Pulmonary artery endothelial cell (primary cell): ENCODE measurements around the gene RAB3D. TPM values are rescaled to one million over a fixed set of nuclear protein-coding genes. Genes with fewer than 3 reads are reported as not detected.
A peak's percentile ranks its signal among the peaks of the same experiment; 100 is the strongest.
"Not testable (repeated sequence)": the region's sequence is repeated elsewhere in the genome, so short reads cannot be mapped to it uniquely, and the experiment has no call there.

Source experiments
- DNase-seq: peaks from one replicate; pipeline ENCODE4 v3.0.0-alpha.2; 2011; ENCODE audit warnings: low read depth, low spot score
- total RNA-seq: library from RNA; depleted of rRNA; stranded (reverse); fragments of >200 nt; gene quantifications from 2 replicates; pipeline ENCODE4 v1.2.3, GENCODE V29; 2014

Gene RAB3D, protein sequence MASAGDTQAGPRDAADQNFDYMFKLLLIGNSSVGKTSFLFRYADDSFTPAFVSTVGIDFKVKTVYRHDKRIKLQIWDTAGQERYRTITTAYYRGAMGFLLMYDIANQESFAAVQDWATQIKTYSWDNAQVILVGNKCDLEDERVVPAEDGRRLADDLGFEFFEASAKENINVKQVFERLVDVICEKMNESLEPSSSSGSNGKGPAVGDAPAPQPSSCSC
- total RNA-seq: 47.1 and 60.7 TPM in 2 replicates

DNA sequence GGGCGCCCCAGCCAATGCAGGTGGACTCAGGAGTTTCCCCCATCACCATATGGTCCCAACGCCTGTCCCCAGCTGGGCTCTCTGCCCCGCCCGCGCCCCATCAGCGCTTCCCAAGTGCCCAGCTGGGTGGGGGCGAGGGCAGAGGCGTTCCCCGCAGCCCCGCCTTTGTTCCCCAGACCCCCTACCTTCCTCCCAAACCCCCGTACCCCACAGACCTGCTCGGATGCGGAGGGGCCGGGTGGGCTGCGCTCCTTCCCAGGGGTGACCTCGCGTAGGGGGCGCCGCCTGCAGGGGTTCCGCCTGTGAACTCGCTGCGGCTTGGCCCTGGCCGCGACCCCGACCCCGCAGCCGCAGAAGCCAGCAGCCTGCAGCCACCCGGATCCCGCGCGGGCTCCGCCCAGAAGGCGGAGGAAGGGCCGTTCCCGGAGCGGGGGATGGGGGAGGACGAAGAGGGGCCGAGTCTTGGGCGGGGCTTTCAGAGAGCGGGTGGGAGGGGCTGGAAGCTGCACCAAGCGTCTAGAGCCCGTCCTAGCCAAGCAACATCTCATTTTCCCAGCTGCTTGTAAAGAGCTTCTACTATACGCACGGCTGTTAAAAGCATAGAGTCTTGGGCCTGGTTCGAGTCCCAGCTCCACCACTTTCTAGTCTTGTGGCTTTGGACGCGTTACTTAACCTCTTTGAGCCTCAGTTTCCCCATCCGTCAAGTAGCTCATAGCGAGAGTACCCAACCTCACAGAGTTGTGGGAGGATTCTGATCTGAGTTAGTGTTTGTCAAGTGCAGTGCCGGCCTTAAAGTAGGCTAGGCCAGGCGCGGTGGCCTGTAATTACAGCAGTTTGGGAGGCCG is at the start of gene RAB3D:
RAB3D (minus strand) TSS at position 404 of the 845 bp plus-strand sequence. CDS start 2,258 bp downstream, outside the sequence.
- DNase-seq: peak; percentile 57

- DNase-seq: no peak
Measured at GRCh38 chr19:11387162-11388034, 47.9 kb upstream of the RAB3D start.

GRCh38 chr19:11384778-11385129 is 45.3 kb upstream of the RAB3D start:
- no peak for DNase-seq

DNA sequence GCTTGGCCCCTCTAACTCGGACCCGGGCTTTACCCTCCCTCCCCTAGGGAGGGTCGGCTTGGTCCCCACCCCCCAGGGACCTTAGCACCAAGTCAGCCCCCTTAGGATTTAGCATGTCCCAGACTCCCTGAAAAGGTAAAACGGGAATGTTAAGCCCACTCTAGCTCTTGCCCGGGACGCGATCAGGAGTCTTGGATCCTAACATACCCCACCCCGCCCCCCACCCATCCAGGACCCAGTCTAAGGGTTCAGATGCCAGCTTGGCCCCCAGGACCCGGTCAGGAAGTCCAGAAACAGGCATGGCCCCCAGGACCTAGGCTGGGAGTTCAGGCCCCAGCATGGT is 44.2 kb upstream of the RAB3D start:
- no peak for DNase-seq

GRCh38 chr19:11382898-11383705 is 43.6 kb upstream of the RAB3D start:
- DNase-seq: no peak

DNA sequence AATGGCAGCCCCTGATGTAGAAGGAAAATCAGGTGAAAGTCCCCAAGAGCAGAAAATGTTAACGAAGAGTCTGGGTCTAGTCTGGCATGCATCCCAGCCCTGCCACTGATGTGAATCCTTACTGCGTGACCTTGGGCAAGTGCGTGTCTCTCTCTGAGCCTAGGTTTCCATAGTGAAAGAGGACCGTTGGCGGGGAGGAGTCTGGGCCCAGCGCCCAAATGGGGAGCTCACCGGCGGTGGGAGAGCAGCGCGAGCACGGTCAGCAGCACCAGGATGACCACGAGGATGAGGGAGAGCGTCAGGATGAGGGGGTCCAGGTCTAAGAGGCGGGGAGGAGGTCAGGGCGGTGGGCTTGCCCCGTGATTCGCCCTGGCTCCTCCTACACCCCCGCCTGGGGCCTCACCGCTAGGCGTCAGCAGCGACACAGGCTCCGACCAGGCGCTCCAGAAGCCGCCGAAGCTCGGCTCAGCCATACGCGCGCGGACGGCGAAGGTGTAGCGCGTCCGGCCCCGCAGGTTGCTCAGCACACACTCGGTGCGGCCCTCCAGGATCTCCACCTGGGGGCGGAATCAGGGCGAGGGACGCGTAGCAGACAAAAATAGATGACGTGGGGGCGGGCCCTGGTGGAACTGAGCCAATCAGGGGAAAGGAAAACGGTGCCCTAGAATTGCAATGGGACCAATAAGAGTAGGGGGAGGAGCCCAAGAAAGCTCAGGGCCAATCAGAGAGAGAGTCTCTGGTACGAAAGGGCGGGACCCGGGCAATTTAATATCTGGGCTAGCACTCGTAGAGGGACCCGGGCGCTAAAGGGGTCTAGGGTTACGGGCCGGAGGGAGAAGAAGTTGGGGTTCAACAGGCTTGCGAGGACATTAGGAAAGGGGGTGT is 41.4 kb upstream of the RAB3D start:
- DNase-seq: peak; percentile 77

GRCh38 chr19:11379857-11380350 is 40.4 kb upstream of the RAB3D start:
- no peak for DNase-seq

DNA sequence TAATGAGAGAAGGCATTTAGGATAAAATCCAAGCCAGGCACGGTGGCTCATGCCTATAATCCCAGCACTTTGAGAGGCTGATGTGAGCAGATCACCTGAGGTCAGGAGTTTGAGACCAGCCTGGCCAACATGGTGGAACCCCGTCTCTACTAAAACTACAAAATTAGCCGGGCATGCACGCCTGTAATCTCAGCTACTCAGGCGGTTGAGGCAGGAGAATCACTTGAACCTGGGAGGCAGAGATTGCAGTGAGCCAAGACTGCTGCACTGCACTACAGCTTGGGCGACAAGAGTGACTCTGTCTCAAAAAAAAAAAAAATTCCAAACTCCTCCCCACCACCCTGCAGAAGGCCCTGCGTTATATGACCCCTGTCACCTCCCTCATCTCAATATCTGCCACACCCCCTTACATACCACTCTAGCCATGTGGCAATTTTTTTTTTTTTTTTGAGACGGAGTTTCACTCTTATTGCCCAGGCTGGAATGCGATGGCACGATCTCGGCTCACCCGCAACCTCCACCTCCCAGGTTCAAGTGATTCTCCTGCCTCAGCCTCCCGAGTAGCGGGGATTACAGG is 39.9 kb upstream of the RAB3D start:
- not testable (repeated sequence) for DNase-seq

DNA sequence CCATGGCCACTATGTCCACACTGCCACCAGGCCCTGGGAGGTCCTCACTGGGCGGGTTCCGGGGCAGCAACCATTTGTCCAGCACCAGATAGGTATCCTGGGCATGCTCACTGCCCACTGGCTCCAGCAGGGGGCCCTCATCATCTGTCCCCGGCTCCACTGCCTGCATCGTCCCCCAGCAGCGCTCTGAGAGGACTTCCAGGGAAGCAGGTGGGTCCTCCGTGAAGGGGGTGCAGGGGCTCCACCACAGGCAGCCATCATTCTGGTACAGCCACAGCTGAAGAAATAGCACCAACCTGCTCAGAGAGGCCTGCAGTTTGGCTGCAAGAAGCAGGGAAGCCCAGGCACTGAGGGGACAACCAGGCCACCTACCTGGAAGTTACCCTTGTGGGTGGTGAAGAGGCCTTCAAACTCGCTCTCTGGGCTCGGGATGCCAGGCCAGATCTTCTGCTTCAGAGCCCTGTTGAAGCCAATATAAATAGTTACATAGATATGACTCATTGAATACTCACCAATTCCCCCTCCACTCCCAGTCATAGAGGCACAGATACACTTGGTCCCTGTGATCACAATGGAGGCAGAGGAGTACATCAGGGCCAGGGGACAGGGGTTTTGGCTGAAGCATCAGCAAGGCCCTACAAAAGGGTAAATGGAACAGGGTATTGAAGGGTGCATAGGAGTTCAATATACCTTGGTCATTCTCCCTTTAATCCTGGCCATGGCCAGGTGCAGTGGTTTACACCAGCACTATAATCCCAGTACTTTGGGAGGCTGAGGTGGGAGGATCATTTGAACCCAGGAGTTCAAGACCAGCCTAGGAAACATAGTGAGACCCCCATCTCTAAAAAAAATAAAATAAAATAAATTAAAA is 39.1 kb upstream of the RAB3D start:
- DNase-seq: no peak

- no peak for DNase-seq
Measured at GRCh38 chr19:11377756-11378155, 38.3 kb upstream of the RAB3D start.

DNA sequence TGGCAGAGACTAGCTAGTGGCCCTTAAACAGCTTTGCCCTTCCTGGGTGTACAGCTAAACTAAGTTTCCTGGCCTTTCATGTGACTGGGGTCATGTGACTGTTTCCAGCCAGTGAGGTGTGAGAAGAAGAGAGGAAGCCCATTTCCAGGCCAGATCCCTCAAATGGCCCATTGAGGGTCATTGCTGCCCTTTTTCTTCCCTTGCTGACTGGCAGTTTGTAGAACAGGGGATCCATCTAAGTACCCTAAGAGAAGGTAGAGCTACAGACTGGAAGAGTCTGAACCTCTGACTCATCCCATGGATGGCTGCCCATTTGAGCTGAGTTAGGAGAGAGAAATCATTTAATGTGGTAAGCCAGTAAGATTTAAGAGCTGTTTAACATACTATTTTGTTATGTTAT is 37.8 kb upstream of the RAB3D start:
- DNase-seq: no peak

DNA sequence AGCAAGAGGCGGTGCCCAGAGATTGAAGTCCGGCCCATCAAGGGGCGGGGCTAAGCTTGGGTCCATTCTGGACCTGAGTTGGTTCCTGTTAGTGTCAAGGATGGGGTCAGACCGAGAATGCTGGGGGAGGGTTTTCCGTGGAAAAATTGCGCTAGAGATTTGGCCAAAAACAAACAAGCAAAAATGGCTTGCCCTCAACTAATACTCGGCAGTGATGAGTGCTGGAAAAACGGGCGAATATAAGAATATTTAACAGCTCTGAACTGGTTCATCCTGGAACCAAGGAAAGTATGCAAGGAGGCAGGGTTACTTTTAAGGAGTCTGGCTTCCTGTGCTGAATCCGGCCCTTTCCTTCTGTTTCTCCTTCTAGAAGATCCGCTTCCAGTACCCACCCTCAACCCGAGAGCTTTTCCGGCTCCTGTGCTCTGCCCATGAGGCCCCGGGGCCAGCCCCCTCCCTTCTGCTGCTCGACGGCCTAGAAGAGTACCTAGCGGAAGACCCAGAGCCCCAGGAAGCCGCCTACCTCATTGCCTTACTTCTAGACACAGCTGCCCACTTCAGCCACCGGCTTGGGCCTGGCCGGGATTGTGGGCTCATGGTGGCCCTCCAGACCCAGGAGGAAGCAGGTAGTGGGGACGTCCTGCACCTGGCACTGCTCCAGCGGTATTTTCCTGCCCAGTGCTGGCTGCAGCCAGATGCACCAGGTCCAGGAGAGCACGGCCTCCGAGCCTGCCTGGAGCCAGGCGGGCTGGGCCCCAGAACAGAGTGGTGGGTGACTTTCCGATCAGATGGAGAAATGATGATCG is 35.9 kb upstream of the RAB3D start:
- no peak for DNase-seq

- DNase-seq: peak; percentile 99
Measured at GRCh38 chr19:11374433-11375142, 35.1 kb upstream of the RAB3D start, which contains the start of gene SWSAP1. SWSAP1 (plus strand) TSS chr19:11374666; CDS start chr19:11374681, 15 bp downstream.

DNA sequence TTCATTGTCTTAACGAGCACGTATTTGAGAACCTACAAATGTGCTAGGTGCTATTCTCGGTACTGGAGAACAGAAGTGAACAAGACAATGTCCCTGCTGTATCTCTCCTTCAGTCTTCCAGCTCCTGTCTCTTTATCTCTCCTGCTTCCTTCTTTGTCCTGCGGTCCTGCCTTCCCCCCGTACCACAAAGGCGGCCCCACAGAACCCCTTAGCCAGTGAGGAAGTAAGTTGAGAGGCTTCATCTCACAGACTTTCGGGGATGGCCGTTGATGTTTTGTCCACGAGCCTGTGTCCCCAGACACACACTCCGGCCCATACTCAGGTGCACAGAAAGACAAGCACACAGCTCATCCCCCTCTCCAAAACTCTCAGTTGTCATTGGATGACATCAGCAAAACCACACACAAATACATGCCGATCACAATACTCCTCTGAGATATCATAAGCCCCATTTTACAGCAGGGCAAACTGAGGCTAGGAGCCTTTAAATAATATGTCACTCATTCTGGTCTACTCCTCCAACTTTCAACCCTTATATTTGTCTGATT is 34.5 kb upstream of the RAB3D start:
- no peak for DNase-seq

- DNase-seq: no peak
Measured at GRCh38 chr19:11373166-11373884, 33.9 kb upstream of the RAB3D start.

DNA sequence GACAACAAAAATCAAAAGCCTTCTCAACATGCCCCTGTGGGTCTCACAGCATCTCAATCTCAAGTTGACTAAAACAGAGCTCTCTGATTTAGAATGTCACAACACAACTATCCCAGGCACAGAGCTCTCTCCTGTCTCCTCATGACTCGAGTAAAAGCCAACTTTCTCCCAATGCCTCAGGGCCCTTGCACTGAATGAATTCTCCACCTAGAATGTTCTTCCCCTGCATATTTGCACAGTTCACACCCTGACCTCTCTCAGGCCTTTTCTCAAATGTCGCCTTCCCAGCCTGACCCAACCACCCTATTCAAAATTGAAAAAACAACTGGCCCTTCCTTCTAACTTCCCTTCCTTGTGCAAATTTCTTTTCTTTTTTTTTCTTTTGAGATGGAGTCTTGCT is 31.3 kb upstream of the RAB3D start:
- no peak for DNase-seq
